Anterior cingulate cortex (tissue), 58 donors: ENCODE data around the gene ELMO3.

Source experiments
- DNase-seq, 58 donors: peaks; one replicate each; lab custom pipeline; 2025; lab: John Stamatoyannopoulos, UW

Gene ELMO3

GRCh38 chr16:67235816-67236562 lies 37.1 kb downstream of the ELMO3 start:
- DNase-seq: peak in 1 of 58 donors; percentile 80

- DNase-seq: peak in 8 of 58 donors; percentile 21 to 82 (median 34)
Observed at GRCh38 chr16:67236563-67237395, 37.8 kb downstream of the ELMO3 start.

GRCh38 chr16:67237396-67238277 lies 38.7 kb downstream of the ELMO3 start:
- no peak for DNase-seq

- no peak for DNase-seq
Observed at GRCh38 chr16:67238278-67238575, 39.3 kb downstream of the ELMO3 start.

- no peak for DNase-seq
Observed at GRCh38 chr16:67238806-67239470, 40.0 kb downstream of the ELMO3 start.

- DNase-seq: no peak
Observed at GRCh38 chr16:67240506-67240905, 41.6 kb downstream of the ELMO3 start.

- peak in 4 of 58 donors; percentile 12 to 21 (median 16) for DNase-seq
Observed at GRCh38 chr16:67241008-67241900, 42.3 kb downstream of the ELMO3 start.

GRCh38 chr16:67242138-67242730 lies 43.3 kb downstream of the ELMO3 start:
- DNase-seq: no peak

GRCh38 chr16:67243481-67243880 lies 44.5 kb downstream of the ELMO3 start:
- no peak for DNase-seq

- DNase-seq: peak in 23 of 58 donors; percentile 14 to 61 (median 36)
Observed at GRCh38 chr16:67244387-67245185, 45.7 kb downstream of the ELMO3 start.

GRCh38 chr16:67245186-67245585 lies 46.3 kb downstream of the ELMO3 start:
- DNase-seq: no peak

GRCh38 chr16:67245674-67246080 lies 46.7 kb downstream of the ELMO3 start:
- DNase-seq: no peak

GRCh38 chr16:67246081-67246755 lies 47.3 kb downstream of the ELMO3 start:
- DNase-seq: peak in 38 of 58 donors; percentile 18 to 79 (median 54)

- no peak for DNase-seq
Observed at GRCh38 chr16:67246756-67247191, 47.8 kb downstream of the ELMO3 start.

GRCh38 chr16:67247192-67248072 lies 48.5 kb downstream of the ELMO3 start, which contains the start of gene FHOD1:
TSS of gene FHOD1 (minus strand) at chr16:67247481. CDS start at chr16:67247410, 71 bp downstream.
- peak; percentile 40 to 97 (median 88) for DNase-seq

- no peak for DNase-seq
Observed at GRCh38 chr16:67248073-67248400, 49.1 kb downstream of the ELMO3 start.
